Measurements from ENCODE around the gene COL6A5.

DNA sequence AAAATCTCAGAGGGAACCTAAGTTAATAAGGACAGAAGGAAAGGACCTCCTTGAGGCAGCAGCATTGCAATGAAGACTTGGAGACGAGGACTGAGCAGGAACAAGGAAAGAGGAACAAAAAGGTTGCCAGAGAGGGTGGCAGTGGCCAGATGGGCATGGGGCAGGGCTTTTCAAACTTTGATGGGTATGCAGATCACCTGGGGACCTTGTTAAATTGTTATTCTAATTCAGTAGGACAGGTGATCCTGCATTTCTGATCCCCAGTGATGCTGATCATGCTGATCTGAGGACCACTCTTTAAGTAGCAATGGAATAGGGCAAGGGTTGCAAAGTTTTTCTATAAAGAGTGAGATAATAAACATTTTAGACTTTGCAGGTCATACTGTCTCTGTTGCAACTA, 182.6 kb downstream of the COL6A5 start:
- TF ChIP-seq CTCF (IDR thresholded peaks at IDR 0.05; ENCODE audit: low read length) (no peak), EZH2 (IDR thresholded peaks at IDR 0.05; ENCODE audit: borderline replicate concordance, low read length) (no peak)

All from OCI-LY1 (cell line).